ENCODE data around the gene SRI.

The SRI gene

DNA sequence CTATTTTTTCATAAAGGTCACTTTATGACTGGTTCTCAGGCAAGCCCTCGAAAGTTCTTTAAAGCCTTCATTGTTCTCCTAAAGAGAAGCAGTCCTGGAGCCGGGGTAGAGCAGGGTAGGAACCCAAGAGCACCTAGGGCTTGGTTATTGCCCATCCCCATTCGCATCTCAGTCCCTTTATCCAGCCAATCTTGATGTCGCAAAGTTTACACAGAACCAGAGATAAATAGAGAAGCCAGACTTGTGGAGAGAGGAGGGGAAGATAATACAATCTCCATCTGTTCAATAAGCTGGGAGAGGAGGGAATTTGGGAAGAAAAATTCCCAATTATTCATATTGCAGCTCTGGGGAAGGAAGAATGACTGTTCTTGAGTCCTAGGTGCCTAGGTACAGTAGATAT is 6.4 kb upstream of the SRI start:
- no peak for DNase-seq (ENCODE audit: low spot score)
- TF ChIP-seq, protein P1, sequence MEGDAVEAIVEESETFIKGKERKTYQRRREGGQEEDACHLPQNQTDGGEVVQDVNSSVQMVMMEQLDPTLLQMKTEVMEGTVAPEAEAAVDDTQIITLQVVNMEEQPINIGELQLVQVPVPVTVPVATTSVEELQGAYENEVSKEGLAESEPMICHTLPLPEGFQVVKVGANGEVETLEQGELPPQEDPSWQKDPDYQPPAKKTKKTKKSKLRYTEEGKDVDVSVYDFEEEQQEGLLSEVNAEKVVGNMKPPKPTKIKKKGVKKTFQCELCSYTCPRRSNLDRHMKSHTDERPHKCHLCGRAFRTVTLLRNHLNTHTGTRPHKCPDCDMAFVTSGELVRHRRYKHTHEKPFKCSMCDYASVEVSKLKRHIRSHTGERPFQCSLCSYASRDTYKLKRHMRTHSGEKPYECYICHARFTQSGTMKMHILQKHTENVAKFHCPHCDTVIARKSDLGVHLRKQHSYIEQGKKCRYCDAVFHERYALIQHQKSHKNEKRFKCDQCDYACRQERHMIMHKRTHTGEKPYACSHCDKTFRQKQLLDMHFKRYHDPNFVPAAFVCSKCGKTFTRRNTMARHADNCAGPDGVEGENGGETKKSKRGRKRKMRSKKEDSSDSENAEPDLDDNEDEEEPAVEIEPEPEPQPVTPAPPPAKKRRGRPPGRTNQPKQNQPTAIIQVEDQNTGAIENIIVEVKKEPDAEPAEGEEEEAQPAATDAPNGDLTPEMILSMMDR (IDR thresholded peaks at IDR 0.05; ENCODE audit: borderline replicate concordance, control extremely low read depth, extremely low read depth, insufficient read depth, missing control alignments): no peak
- in situ Hi-C loops (cut with MboI; ENCODE audit: low sequenced_read_pairs, unreplicated experiment): no loop called here

DNA sequence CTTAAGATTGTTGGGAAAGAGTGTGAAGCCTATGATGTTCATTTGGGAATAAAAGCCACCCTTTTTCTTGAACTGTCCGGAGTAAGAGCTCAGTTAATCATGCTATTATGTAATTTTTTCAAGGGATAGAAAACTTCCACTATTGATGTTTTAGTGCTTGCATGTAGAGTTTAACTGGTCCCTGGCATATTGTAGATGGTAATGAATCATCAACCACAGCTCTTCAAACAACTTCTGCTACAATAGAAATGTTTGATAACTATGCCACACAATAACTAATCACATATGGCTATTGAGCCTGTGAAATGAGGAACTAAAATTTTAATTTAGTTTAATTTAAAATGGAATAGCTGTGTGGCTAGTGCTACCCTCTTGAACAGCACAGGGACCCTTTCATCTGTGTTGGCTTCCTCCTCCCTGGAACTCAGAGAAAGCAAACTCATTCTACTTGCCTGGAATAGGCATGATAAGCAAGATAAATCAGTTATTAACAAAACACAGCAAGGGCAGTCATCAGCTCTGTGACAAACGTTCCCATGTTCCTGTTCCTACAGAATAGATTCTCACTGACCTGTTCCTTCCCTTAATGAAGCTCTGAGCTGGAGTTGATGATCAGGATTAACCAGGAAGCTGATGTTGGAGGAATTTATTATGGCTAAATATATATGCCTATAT is 4.9 kb upstream of the SRI start:
- TF ChIP-seq, protein P1 (IDR thresholded peaks at IDR 0.05; ENCODE audit: borderline replicate concordance, control extremely low read depth, extremely low read depth, insufficient read depth, missing control alignments): no peak
- in situ Hi-C loops (cut with MboI; ENCODE audit: low sequenced_read_pairs, unreplicated experiment): no loop called here

DNA sequence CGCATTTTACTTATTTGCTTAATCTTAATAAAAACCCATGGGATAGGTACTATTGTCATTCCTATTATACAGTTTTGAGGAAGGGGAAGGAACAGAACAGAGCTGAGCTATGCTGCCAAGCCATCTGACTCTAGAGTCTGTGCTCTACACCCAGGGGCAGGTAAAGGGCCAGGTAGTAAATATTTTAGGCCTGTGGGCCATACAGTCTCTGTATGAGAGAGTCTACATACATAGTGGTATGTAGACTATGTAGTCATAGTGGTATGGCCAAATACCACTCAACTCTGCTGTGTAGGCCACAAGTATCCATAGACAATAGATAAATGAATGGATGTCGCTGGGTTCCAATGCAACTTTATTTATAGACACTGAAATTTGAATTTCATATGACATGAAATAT is 3.4 kb upstream of the SRI start:
- DNase-seq (ENCODE audit: low spot score): no peak
- in situ Hi-C loops (cut with MboI; ENCODE audit: low sequenced_read_pairs, unreplicated experiment): no loop called here
- TF ChIP-seq, protein P1 (IDR thresholded peaks at IDR 0.05; ENCODE audit: borderline replicate concordance, control extremely low read depth, extremely low read depth, insufficient read depth, missing control alignments): no peak

More for the DNA sequence above, 4.9 kb upstream of the SRI start:
- DNase-seq (ENCODE audit: low spot score): no peak

GRCh38 chr7:88218836-88219605 is 817 bp downstream of the SRI start:
- TF ChIP-seq, protein P1 (IDR thresholded peaks at IDR 0.05; ENCODE audit: borderline replicate concordance, control extremely low read depth, extremely low read depth, insufficient read depth, missing control alignments): no peak
- in situ Hi-C loops (cut with MboI; ENCODE audit: low sequenced_read_pairs, unreplicated experiment): no loop called here
- peak; percentile 47 for DNase-seq (ENCODE audit: low spot score)

GRCh38 chr7:88218429-88218745 is 1.5 kb downstream of the SRI start:
- in situ Hi-C loops (cut with MboI; ENCODE audit: low sequenced_read_pairs, unreplicated experiment): no loop called here
- DNase-seq (ENCODE audit: low spot score): peak; percentile 18
- TF ChIP-seq, protein P1 (IDR thresholded peaks at IDR 0.05; ENCODE audit: borderline replicate concordance, control extremely low read depth, extremely low read depth, insufficient read depth, missing control alignments): no peak

- peak; percentile 74 for DNase-seq (ENCODE audit: low spot score)
- TF ChIP-seq, protein P1 (IDR thresholded peaks at IDR 0.05; ENCODE audit: borderline replicate concordance, control extremely low read depth, extremely low read depth, insufficient read depth, missing control alignments): no peak
- in situ Hi-C loops (cut with MboI; ENCODE audit: low sequenced_read_pairs, unreplicated experiment): no loop called here
These were observed 2.0 kb downstream of the SRI start for GRCh38 chr7:88217675-88218428.
